ENCODE measurements around the gene ARNT2. TPM values are rescaled to one million over a fixed set of nuclear protein-coding genes. Genes with fewer than 3 reads are reported as not detected.

The ARNT2 gene
- total RNA-seq, 1 donor from 2014 or later: 0.23 TPM

DNA sequence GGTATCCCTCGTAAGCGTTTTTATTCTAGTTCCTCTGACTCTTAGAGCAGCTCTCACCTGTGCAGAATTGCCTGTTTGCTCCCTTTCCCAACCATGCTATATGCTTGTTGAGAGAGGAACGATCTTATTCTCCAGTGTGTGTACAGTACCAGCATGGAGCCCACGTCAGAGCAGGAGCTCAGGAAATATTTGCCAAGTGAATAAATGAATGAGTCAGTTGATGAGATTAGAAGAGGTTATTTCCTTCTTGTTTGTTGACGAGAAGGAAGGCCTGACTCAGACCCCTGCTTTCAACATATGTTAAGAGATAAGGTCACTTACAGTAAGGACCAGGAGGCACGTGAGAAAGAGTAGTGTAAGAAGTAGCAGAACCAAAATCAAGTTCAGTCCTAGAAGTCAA is 184.6 kb downstream of the ARNT2 start:
- intact Hi-C loops (cut with micrococcal nuclease): no loop called here

- intact Hi-C loops (cut with micrococcal nuclease): no loop called here
Measured at GRCh38 chr15:80590761-80591355, 186.7 kb downstream of the ARNT2 start.

GRCh38 chr15:80591471-80591870 is 187.3 kb downstream of the ARNT2 start:
- intact Hi-C loops (cut with micrococcal nuclease): no loop called here

DNA sequence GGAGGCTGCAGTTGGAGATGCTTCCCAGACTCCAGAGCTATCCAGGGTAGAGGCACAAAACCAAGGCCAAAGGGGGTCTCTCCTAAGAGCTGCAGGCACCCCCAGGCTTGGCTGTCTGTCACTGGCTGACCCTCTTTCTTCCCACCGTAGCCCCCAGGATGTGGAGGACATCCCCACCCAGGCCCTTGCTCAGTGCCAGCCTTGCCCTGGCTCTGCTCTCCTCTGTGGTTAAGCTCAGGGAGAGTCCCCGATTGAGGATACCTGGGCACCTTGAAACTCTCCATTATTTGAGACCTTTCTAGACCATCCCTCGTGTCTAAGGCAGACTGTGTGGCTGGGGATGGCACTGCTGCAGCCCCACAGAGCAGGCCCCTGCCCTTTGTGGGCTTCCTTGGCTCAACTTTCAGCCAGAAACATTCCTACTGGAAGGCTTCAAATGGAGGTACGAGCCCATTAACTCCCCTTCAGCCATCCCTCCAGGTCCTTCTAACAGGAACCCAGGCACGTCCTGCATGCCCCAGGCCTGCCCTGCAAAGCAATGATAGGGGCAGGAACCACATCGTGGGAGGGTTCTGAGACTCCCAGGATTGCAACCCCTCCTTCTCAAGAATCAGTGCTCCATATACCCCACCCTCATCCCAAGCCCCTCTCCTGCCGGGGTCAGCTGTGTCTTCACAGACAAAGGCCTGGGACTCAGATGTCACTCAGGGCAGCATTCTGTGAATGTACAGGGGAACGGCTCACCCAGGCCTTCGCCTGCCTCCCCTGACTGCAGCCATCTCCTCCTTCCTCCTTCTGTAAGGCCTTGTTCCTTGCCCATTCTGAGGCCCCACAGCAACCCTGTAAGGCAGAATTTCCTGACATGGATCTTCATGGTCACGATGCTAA is 188.0 kb downstream of the ARNT2 start:
- intact Hi-C loops (cut with micrococcal nuclease): no loop called here

- intact Hi-C loops (cut with micrococcal nuclease): no loop called here
Measured at GRCh38 chr15:80593486-80594030, 189.4 kb downstream of the ARNT2 start.

- intact Hi-C loops (cut with micrococcal nuclease): no loop called here
Measured at GRCh38 chr15:80594091-80594889, 190.1 kb downstream of the ARNT2 start.

DNA sequence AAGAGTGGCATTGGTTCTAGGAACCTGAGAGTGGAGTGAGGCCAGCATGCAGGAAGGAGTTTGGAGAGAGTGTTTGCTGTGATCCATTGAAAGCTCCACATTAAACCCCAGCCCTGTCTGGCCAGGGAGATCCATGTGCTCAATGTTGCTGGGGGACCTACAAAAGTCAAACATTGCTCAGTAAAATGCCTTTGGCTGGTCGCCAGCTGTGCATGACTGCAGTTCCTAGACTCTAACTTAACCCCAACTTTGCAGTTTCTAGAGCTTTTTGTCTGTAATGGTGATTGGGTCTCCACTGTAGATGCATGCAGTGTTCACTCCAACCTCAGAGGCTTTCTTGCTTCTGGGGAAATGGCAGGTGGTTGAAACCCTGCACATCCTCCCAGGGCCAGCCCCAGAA is 191.2 kb downstream of the ARNT2 start:
- intact Hi-C loops (cut with micrococcal nuclease): no loop called here

DNA sequence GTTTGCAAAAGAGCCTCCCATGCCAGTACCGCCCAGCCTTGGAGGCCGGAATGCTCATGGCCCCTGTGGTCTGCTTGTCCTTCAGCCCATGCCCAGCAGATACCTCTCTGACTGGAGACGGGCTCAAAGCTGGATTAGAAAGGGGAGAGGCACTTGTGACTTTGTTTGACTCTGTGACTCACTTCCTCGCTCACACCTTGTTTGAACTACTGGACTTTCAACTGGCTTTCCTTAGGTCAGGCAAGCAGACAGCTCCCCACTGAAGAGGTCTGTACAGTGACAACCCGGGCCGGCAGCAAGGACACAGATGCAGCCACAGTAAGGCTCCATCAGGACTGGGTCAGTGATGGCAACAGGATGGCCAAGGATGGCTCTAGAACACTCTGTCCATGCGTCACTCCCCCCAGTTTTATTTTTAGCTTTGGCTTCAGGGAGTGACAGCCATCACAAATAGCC is 192.4 kb downstream of the ARNT2 start:
- intact Hi-C loops (cut with micrococcal nuclease): no loop called here

DNA sequence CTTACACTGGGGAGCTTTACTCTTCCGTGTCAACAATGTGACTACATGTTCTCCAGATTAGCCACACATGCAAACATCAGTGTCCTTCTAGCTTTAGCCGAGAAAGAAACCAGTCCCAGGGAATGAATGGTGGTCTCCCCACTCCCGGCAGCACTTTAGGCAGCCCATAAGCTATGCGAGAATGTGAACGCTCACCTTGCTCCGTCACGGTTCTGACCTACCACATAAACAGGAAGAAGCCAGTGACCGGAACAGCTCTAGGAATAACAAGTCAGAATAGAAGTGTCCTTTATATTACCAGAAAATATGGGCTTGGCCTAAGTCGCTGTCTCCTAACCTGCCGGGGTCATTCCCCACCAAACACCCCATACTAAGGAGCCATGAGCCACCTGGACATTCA is 192.9 kb downstream of the ARNT2 start:
- intact Hi-C loops (cut with micrococcal nuclease): no loop called here

- intact Hi-C loops (cut with micrococcal nuclease): no loop called here
Measured at GRCh38 chr15:80599359-80599758, 195.2 kb downstream of the ARNT2 start.

- intact Hi-C loops (cut with micrococcal nuclease): no loop called here
Measured at GRCh38 chr15:80600626-80601025, 196.4 kb downstream of the ARNT2 start.

DNA sequence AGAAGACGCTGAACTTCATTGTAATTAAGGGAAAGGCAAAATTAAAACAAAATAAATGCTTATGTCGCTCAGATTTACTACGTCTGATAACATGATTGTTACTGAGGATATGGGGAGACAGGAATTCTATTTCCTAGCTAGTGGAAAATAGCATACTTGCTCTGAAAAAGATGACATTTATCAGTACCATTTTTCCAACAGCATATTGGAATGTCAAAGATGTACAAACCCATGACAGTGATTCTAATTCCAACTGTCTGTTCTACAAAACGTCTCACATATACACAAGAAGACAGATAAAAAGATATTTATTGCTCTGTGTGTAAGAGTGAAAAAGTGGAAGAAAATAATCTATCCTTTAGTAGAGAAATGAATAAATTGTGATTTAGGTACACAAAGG is 197.1 kb downstream of the ARNT2 start:
- intact Hi-C loops (cut with micrococcal nuclease): no loop called here

- intact Hi-C loops (cut with micrococcal nuclease): no loop called here
Measured at GRCh38 chr15:80604583-80605575, 200.7 kb downstream of the ARNT2 start.

DNA sequence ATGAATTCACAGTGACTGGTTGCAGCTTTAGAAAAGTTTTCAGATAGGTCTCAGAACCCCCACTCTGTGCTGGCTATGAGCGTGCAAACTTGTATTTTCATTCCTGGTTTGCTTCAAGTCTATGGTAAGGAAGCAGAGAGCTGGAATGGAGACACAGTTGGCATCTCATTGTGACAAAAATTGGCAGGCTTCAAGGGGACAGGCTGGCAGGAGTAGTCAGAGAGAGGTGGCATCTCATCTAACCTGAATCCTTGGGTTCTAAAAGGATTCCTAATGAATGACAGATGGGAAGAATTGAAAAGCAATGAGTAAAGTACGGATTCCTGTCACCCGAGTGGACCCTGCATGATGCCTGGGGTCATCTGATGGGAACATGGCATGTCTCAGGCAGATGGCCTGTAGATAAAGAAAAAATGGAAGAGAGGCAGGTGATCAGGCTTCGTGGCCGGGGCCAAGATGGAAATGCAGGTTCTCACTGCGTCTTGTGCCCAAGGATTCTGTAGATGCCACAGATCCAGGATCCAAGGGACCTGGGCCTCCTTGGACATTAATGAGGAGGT is 201.5 kb downstream of the ARNT2 start:
- intact Hi-C loops (cut with micrococcal nuclease): no loop called here

- intact Hi-C loops (cut with micrococcal nuclease): no loop called here
Measured at GRCh38 chr15:80606511-80607071, 202.4 kb downstream of the ARNT2 start.

DNA sequence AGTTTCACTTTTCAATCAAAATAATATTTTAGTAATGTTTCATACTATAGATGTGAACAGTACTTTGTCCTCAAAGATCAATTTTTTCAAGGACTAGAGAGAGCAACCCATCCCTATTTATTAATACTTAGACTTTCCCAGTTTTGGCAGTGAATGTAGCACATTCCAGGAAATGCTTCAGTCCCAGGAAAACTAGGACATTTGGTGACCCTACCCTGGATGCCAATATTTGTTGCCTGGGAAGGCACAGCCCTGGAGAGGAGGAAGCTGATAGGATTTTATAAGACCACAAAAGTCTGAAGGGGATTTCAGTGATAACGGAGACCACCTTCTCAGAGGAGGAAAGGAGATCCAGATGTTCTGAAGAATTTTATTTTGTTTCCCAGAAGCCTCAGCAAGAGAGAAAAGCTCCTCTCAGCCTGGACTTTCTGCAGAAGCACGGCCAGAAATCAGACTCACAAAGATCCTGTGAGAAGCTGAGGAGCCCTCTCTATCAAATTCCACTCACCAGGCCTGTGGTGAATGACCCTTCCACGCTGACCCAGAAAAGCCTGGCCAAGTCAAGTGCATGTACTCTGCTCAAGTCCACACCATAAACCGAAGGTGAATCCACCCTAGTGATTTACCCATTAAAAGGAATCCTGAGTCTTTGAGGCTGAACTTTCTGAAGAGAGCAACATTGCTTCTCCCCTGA is 203.3 kb downstream of the ARNT2 start:
- intact Hi-C loops (cut with micrococcal nuclease): no loop called here

DNA sequence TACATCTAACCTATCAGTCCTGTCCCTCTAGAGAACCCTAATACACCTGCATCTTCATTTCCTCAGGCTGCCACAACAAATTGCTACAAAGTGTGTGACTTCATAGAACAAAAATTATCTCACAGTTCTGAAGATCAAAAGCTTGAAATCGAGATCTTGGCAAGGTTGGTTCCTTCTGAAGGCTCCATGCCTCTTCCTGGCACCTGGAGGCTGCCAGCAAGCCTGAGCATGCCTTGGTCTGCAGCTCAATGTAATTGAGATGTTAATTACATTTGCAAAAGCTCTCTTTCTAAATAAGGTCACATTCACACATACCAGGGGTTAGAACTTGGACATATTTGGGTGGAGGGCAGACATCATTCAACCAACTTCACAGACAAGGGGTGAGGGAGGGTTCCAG is 204.5 kb downstream of the ARNT2 start:
- intact Hi-C loops (cut with micrococcal nuclease): no loop called here

- intact Hi-C loops (cut with micrococcal nuclease): no loop called here
Measured at GRCh38 chr15:80609091-80609490, 204.9 kb downstream of the ARNT2 start.

GRCh38 chr15:80609512-80609946 is 205.3 kb downstream of the ARNT2 start:
- intact Hi-C loops (cut with micrococcal nuclease): no loop called here
